Astrocyte of the spinal cord (primary cell): ENCODE measurements around the gene ABTB2.

Experiments
- DNase-seq: peaks from one replicate; pipeline ENCODE4 v3.0.0; 2011; ENCODE audit warnings: low read depth, low spot score
- H3K4me3 ChIP-seq: 2 replicates; pipeline ENCODE4 v1.5.1; 2011; ENCODE audit warnings: low read depth, mild to moderate bottlenecking, low read length, moderate library complexity
- CTCF ChIP-seq: IDR thresholded peaks from 2 replicates; pipeline ENCODE4 v1.5.1; 2012; ENCODE audit warnings: low read depth, mild to moderate bottlenecking, low read length, inconsistent platforms
- in situ Hi-C: cut with HindIII; loops from 2 replicates; pipeline ENCODE4 v1.10.0; 2017; ENCODE audit warnings: low sequenced_read_pairs

ABTB2 gene

GRCh38 chr11:34188181-34188580 lies 169.6 kb downstream of the ABTB2 start:
- no peak overlapping the region for H3K4me3 ChIP-seq
- in situ Hi-C loops = no loop called here
- TF ChIP-seq CTCF = no peak
- no peak for DNase-seq

- no peak for TF ChIP-seq CTCF
- DNase-seq = no peak
- H3K4me3 ChIP-seq = no peak overlapping the region
- in situ Hi-C loops = no loop called here
Observed at GRCh38 chr11:34185926-34186841, 171.6 kb downstream of the ABTB2 start.

GRCh38 chr11:34184505-34185015 lies 173.2 kb downstream of the ABTB2 start:
- in situ Hi-C loops = no loop called here
- no peak overlapping the region for H3K4me3 ChIP-seq
- no peak for TF ChIP-seq CTCF
- DNase-seq = no peak

- TF ChIP-seq CTCF = no peak
- no peak for DNase-seq
- in situ Hi-C loops = no loop called here
- H3K4me3 ChIP-seq = no peak overlapping the region
Observed at GRCh38 chr11:34183848-34184391, 173.9 kb downstream of the ABTB2 start.

- in situ Hi-C loops = no loop called here
- DNase-seq = no peak
- no peak overlapping the region for H3K4me3 ChIP-seq
- TF ChIP-seq CTCF = no peak
Observed at GRCh38 chr11:34182921-34183685, 174.7 kb downstream of the ABTB2 start.

GRCh38 chr11:34182425-34182824 lies 175.4 kb downstream of the ABTB2 start:
- no peak overlapping the region for H3K4me3 ChIP-seq
- in situ Hi-C loops = no loop called here
- no peak for TF ChIP-seq CTCF
- DNase-seq = no peak
